GM21529 (cell line): ENCODE measurements around the gene PRUNE2.

Source experiments
- ATAC-seq: cut with Tn5 transposase; IDR thresholded peaks from one replicate; pipeline ENCODE4 v1.9.1; 2021; ENCODE audit not compliant: unreplicated experiment

PRUNE2 gene

GRCh38 chr9:76662476-76663281 is 243.2 kb downstream of the PRUNE2 start:
- no peak for ATAC-seq

DNA sequence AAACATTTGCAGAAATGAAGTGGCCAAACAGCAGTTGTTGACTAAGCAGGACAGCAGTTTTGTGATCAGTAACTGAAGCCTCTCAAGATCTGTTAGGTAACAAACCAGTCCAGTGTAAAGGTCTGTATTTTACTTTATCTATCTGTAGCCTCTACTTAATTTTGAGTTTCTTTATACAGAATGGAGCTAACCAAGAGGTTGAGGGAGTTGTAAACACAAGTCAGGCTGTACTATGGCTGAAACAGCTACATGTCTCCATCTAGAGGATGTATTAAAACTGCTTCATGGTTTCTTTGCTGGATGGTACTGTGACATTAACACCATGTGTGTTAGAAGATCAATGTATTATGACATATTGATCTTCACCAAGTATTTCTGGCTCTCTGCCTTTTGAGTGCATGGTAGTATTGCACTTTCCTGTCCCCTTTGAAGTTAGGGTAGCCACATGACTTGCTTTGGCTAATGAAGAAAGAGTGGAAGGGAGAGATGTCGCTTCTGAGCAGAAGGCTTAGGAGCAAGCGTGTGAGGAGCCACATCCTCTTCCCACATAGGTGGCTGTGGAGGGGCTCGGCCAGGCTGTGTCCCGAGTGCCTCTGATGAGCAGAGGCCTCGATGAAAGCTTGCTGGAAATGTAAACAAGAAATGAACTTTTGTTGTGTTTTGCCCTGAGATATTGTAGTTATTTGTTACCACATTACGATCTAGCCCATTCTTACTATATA is 247.2 kb downstream of the PRUNE2 start:
- ATAC-seq: peak; percentile 93

DNA sequence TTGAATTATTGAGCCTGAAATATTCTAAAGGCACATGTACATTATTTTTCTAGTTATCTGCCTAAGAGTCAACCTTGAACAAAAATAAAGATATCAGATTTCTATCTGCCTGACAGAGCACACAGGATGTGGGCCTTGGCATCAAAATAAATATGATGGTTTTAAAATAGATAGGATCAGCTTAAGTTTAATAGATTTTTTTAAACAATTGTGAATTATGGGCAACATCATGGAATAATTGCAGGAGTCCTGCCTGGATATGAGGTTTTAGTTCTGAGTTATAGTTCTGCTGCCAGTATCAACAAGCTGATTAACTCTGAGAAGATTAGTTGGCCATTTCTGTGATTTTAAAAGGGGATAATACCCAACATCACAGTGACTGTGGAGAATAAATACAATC is 248.6 kb downstream of the PRUNE2 start:
- no peak for ATAC-seq

- ATAC-seq: no peak
Measured at GRCh38 chr9:76655971-76656370, 249.9 kb downstream of the PRUNE2 start.

- no peak for ATAC-seq
Measured at GRCh38 chr9:76655121-76655541, 250.8 kb downstream of the PRUNE2 start.

- no peak for ATAC-seq
Measured at GRCh38 chr9:76654575-76654974, 251.3 kb downstream of the PRUNE2 start.

GRCh38 chr9:76654051-76654461 is 251.9 kb downstream of the PRUNE2 start:
- no peak for ATAC-seq

DNA sequence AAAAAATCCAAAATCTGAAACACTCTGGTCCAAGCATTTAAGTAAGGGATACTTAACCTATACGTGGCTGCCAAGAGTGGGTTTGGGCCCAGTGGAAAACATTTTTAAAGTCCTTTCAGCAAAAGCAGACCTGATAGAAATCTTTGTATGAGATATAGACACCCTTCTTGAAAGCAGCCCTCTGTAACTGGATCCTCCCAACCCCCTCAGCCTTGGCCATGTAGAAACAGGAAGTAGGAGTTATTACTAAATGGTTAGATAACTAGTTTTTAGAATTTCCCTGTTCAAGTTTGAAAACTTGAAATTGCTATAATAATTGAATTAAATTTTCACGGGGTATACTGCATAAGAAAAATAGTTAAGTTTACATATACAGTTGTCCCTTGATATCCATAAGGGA is 253.0 kb downstream of the PRUNE2 start:
- no peak for ATAC-seq

DNA sequence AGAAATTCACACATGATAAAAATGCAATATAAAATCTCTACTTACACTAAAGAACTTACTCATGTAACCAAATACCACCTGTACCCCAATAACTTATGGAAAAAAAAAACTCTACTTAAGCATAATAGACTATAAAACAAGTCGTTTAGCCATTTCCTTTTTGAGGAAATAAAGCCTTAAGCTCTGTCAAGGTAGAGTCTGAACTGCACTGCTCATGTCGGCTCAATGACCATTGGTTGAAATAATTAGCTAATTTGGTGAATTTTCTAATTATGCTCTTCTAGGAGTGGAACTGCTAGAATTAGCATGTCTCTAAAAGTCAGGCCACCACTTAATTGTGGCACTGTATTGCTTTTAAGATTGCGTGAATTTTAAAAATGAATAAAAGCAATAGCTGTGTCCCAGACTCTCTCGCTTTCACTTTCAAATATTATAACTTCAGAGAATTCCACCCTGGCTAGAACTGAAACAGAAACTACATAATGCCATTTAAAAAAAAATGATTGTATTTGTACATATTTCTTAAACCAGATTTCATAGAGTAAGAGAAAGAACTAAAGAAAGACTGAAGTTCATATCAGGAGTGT is 254.7 kb downstream of the PRUNE2 start:
- ATAC-seq: peak; percentile 66

- ATAC-seq: no peak
Measured at GRCh38 chr9:76650692-76651091, 255.2 kb downstream of the PRUNE2 start.

GRCh38 chr9:76649894-76650293 is 256.0 kb downstream of the PRUNE2 start:
- no peak for ATAC-seq

DNA sequence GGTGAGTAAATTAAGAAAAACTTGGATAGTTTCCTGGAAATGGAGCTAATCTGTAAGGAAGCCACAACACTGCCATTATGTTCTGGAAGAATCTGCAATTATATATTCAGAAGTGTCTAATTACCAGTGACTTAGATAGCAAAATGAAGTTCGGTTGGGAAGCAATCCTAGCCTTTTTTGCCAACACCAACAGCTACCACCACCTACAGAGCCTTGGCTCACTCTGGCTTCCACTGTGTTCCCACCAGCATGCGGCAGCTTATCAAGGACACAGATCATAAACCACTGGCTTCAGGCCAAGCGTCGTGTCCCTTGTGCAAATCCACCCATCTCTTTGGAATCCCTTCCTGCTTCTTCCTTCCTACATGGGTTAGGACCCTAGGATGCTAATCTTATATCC is 259.7 kb downstream of the PRUNE2 start:
- no peak for ATAC-seq

DNA sequence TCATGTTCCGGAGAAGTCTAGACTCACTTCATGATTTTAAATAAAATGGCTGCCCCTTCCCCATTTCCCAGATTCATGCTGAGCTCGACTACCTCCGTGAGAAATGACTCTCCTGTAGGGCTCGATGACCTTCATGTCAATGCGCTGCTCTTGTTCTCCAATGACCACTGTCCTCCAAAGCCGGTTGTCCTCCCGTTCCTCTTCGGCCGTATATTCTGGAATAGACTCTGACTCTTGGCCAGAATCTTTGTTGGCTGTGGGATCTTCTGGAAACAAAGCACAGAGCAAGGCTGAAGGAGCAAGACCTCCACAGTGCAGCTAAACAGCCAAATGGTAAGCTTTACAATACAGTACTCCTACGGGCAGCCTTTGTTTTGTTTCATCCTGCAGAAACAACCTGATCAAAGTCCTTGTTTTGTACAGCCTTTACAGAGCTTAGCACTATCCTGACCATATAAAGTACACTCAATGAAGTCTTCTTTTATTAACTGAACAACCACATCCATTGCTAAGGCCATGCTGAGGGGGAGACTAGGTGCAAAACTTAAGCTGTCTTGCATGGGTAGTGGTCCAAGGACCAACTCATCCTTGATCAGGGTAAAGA is 261.2 kb downstream of the PRUNE2 start:
- no peak for ATAC-seq

DNA sequence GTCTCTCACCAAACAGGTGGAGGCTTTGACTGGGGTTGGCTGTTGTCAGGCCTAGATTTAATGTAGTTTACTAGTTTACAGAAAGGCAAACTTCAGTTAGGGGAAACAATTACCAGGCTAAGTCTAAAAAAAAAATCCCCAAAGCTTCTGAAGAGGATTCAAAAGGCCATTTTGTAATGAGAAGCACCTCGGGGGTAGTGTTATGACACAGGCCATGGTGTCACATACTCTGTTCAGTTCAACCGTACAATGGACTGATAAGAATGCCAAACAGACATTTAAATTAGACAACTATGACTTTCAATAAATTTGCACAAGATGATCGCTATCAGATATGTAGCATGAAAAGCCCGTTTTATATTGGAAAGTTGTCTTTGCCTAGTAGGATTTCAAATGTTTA is 261.7 kb downstream of the PRUNE2 start:
- ATAC-seq: no peak

- peak; percentile 99 for ATAC-seq
Measured at GRCh38 chr9:76643399-76644117, 262.4 kb downstream of the PRUNE2 start.

GRCh38 chr9:76642701-76643209 is 263.2 kb downstream of the PRUNE2 start:
- no peak for ATAC-seq

DNA sequence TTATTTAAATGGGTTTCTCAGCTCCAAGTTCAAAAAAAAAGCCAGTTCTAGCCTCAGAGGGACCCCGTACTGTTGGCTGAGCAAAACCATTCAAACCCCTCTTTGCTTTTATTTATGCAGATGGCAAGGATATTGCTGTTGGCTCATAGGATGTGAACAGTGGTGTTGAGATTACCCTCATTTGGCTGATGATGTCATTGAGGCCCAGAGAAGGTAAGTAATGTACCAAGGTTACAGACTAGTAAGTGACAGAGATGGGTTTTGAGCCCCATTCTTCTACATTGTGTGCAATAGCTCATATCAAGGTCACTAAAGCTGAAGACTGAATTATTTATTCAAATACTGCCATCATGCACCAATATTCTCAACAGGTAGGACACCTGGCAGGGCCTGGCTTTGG is 263.8 kb downstream of the PRUNE2 start:
- no peak for ATAC-seq

DNA sequence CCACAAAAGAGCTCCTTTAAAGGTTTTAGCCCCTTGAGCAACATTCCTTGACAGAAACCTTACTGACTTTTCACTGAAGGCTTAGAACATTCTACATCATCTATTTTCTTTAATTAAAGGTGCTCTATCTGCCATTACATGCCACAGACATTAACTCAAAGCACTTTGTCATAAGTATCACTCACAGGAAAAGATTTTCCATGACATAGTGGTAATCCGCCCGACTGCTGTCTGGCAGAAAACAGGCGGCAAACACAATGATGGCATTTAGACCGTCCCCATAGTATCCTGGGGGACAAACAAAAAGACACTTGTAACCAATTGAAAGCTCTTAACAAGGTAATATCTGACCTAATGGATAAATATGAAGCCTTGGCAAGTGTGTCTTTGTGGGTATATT is 267.9 kb downstream of the PRUNE2 start:
- ATAC-seq: no peak

DNA sequence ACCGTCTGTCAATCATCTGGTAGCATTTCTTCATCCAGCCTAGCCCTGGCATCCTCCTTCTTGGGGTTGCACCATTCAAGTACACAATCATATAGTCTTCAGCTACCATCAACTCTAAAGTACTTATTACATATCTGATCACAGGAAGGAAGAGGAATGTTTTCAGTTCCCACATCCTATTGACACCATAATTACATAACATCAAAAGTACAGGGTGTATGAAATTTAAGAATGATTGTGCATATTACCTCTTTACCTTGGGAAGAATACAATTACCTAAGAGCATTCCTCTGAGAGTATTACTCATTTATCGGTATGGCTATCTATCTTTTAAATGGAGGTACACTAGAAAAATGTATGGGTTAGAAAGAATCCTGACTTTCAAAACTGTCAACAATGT is 268.5 kb downstream of the PRUNE2 start:
- ATAC-seq: no peak

DNA sequence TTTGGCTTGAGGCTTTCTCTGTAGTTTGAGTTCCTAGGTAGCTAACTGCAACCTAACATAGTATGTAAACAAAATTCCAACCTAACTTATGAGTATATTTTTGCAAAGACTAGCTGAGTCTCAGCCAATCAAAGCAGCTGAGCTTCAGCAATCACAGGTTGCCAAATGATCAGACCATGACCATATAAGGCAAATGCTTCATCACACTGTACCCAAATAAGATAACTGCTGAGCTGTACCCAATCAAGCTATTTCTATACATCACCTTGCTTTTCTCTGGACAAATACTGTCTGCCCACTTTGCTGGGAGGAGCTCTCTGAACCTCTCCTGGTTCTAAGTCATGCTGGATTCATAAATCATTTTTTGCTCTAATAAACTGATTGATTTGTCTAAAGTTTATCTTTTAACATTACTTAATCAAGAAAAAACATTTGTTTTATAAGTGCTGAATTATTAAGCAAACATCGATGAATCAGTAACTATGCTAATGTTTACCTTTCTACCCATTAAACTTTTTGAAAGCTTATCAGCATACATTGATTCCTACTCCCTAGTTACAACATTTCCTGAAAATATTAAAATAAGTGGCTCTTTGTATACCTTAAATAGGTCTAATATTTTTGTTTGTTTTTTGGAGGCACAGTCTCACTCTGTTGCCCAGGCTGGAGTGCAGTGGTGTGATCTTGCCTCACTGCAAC is 271.4 kb downstream of the PRUNE2 start:
- ATAC-seq: no peak
